ENCODE data around the gene HLA-DPB1. TPM values are rescaled to one million over a fixed set of nuclear protein-coding genes. Genes with fewer than 3 reads are reported as not detected.

HLA-DPB1 gene
- not detected in 2 replicates for total RNA-seq (2014; rRNA removed; shearing (Covaris generic))

DNA sequence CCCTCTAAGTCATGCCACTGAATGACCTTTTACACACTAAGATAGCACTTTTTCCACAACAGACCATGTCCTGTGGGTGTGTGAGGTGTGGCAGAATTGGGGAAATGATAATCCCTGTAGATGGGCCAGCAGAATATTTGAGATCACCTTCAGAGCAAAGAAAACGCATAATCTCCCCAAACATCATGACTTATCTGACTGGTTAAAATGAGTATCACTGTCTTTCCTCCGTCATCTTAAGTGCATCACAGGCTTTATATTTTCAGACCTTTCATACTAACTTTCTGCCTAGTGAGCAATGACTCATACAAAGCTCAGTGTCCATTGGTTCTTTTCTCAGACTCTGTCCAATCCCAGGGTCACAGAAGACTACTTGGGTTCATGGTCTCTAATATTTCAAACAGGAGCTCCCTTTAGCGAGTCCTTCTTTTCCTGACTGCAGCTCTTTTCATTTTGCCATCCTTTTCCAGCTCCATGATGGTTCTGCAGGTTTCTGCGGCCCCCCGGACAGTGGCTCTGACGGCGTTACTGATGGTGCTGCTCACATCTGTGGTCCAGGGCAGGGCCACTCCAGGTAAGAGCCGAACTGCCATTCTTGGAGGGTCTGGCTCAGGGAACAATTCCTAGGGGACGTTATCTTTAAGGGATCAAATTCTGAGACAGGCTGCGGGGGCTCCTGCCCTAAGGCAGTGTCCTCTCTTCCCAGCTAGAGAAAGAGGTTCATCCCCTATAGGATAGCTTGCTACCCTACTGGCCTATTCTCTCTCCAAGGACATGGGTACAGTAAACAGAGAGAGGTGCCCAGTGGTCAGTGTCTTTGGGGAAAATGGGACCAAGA, at the start of gene HLA-DPB1:
Gene HLA-DPB1, plus strand, starts transcription at position 423 of the 838 bp plus-strand sequence. Its CDS starts 52 bp downstream, at position 475.
- Histone ChIP-seq H3K27ac (no peak within 1 kb of the TSS), H3K36me3 (no peaks in the 10 kb centered on the region), H3K27me3 (no peaks in the 10 kb centered on the region; the same call in none of the 2 replicates), H3K9me3 (replicated peaks) (no peaks in the 10 kb centered on the region), H3K4me1 (no peaks in the 10 kb centered on the region), H3K4me3 (no peak within 1 kb of the TSS)
- peak in 1 of 2 experiments; percentile 48 for DNase-seq

DNA sequence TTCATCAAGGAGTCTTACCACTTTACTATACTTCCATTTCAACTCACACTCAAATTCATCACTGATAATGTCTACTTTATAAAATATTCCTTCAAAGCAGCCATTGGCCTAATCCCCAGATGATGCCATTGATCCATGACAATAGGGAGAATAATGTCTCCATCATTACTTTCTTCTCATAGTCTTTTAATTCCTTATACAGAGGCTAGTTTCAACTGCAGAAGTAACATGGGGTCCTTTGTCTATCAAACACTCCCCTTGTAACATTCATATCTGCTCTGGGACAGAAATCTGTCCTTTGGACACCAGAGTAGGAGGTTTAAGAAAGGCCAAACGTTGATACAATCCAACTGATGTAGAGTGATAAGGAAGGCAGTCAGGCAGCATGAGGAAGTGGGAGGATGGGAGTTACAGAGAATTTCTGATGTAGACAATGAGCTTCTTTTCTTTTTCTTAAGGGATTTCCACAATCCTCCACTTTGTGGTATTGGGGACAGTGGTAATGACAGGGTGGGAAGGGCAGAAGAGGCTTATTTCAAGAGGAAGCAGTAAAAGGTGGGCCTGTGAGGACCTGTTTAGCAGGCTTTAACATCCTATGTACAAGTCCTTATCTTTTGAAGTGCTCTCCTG, 47.5 kb upstream of the HLA-DPB1 start:
- Histone ChIP-seq H3K27ac (no peak overlapping the region), H3K4me3 (no peak overlapping the region), H3K4me1 (no peaks in the 10 kb centered on the region), H3K36me3 (no peaks in the 10 kb centered on the region), H3K9me3 (replicated peaks) (no peaks in the 10 kb centered on the region), H3K27me3 (0 out of 2 replicates have a peak, but pooled peaks cover 3% of the 10 kb centered on the region)
- no peak for DNase-seq

DNA sequence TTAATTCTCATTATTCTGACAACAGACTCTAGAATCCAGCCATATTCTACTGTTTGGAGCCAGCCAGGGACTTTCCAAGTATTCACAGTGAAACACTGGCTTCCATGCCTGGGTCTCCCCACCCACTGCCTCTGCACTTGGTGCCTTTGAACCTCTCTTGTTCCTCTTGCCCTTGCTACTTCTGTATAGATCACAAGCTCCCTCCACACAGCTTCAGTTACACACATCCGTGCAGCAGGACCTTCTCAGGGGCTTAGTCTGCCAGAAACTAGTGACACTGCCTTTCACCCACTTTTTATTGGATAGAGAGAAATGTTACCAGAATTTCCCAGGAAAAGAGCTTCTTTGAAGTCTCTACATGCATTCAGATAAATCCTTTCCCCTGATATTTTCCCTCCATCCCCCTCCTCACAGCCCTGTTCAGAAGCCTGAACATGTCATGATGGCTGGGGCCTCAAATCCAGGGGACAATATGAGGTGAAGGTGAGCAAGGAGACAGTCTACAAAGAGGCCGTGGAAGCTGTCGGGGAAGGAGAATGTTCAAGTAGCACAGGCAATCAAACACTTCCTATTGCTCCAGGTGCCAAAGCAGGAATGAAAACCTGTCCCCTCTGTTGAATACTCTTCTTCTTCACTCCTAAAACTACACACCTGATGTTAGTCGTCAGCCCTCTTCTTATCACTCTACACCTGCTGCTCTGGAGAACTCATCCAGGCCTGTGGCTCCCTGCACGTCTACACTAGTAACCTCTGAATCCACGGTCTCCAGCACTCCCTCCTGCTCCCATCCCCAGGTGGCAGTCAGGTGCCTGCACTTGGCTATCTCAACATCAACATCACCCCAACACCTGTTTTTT, 46.2 kb upstream of the HLA-DPB1 start:
- Histone ChIP-seq H3K36me3 (no peaks in the 10 kb centered on the region), H3K9me3 (replicated peaks) (no peaks in the 10 kb centered on the region), H3K27ac (no peak overlapping the region), H3K4me1 (no peaks in the 10 kb centered on the region), H3K27me3 (0 out of 2 replicates have a peak, but pooled peaks cover 3% of the 10 kb centered on the region), H3K4me3 (no peak overlapping the region)
- DNase-seq, result no peak

DNA sequence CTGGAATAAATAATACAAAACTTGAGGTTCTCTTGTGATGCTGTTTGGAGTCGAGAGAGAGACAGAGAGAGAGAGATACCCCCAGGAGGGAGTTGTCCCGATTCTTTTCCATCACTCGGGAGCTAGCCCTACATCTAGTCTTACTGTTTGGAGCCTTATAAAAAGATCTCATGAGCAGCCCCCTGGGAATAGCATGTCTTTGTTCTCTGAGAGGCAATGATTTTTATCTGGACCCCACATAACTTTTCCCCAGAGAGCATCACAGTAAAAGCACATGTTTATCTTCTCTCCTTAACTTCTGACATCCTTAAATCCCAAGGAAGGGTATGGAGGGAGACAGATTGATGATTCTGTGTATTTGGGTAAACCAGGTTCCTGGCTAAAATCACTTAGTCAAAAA, 45.5 kb upstream of the HLA-DPB1 start:
- no peak overlapping the region for H3K4me3 ChIP-seq
- H3K4me1 ChIP-seq, result no peaks in the 10 kb centered on the region
- no peaks in the 10 kb centered on the region for H3K9me3 ChIP-seq (replicated peaks)
- H3K36me3 ChIP-seq, result no peaks in the 10 kb centered on the region
- no peak overlapping the region for H3K27ac ChIP-seq
- H3K27me3 ChIP-seq, result 0 out of 2 replicates have a peak, but pooled peaks cover 3% of the 10 kb centered on the region
- DNase-seq, result no peak

DNA sequence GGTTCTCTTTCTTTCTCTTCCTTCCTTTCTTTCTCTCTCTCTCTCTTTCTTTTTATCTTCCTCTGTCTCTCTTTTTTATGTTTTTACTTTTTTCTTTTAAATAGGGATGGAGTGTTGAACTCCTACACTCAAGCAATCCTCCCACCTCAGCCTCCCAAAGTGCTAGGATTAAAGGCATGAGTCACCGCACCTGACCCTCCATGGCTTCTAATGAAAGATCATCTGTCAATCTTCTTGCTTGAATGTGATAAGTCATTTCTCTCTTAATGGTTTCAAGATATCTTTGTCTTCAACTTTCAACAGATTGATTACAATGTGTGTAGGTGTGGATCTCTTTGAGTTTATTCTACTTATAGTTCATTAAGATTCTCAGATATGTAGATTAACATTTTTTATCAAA, 41.2 kb upstream of the HLA-DPB1 start:
- no peaks in the 10 kb centered on the region for H3K36me3 ChIP-seq
- no peaks in the 10 kb centered on the region for H3K4me1 ChIP-seq
- no peak overlapping the region for H3K4me3 ChIP-seq
- no peak overlapping the region for H3K27ac ChIP-seq
- H3K27me3 ChIP-seq, result 0 out of 2 replicates have a peak, but pooled peaks cover 3% of the 10 kb centered on the region
- no peaks in the 10 kb centered on the region for H3K9me3 ChIP-seq (replicated peaks)
- no peak for DNase-seq

DNA sequence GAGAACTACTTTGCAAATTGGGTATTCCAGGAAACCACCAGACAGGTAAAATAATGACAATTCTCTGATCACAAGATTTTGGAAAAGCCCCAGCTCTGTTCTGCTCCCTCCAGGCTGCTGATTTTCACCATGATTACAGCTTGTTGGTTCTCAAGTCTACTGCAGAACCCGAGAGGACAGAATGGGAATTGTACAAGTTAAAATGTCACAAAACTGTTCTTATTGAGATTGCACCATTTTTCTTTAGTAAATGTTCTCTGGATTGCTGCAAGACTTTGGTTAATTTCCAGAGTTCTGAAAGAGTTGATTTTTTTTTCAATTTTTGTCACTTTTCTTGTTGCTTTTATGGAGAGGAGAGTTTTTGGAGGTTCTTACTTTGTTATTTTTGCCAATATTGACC, 39.3 kb upstream of the HLA-DPB1 start:
- DNase-seq, result no peak
- Histone ChIP-seq H3K27me3 (peaks cover 5% of the 10 kb centered on the region; the same call in 1 of the 2 replicates), H3K36me3 (no peaks in the 10 kb centered on the region), H3K27ac (no peak overlapping the region), H3K4me3 (no peak overlapping the region), H3K4me1 (no peaks in the 10 kb centered on the region), H3K9me3 (replicated peaks) (no peaks in the 10 kb centered on the region)

DNA sequence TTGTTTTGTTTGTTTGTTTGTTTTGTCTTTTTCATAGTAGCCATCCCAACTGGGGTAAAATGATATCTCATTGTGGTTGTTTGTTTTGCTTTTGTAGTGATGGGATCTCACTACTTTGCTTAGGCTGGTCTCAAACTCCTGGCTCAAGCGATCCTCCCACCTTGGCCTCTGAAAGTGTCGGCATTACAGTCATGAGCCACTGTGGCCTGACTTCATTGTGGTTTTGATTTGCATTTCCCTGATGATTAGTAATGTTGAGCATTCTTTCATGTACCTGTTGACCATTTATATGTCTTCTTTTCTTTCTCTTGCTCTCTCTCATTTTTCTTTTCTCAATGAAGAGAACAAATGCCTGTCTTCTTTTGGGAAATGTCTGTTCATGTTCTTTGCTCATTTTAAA, 35.6 kb upstream of the HLA-DPB1 start:
- Histone ChIP-seq H3K9me3 (replicated peaks) (no peaks in the 10 kb centered on the region), H3K4me1 (no peaks in the 10 kb centered on the region), H3K4me3 (no peak overlapping the region), H3K36me3 (no peaks in the 10 kb centered on the region), H3K27ac (no peak overlapping the region), H3K27me3 (peaks cover 2% of the 10 kb centered on the region; the same call in 1 of the 2 replicates)
- no peak for DNase-seq

DNA sequence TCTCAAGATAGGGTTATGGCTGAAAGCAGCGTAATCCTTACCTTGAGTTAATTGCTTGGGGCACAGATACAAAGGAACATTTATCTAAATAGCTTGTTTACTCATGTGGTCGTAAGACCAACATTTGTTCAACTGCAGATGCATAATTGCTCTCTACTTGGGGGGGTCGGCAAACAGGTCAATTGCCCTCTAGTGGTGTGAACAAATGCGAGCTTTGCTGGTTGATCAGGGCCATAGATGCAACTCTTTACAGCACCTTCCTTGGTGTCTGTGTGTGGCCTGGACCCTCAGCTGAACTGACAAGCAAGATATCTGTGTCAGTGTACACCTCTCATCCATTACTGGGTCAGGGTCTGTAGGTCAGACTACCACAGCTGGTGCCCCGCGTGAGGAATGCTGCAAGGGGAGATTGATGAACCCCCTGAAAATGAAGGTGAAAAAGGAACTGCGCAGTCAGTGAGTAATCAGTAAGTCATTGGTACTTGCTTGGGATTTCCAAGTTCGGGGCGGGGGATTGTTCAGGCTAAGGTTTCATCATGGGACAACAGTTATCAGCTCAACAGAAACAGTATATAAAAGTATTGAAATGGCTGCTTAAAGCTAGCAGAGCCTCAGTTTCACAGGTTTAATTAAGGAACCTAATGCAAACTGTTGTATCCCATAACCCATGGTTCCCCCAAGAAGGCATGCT, 26.3 kb upstream of the HLA-DPB1 start:
- H3K27ac ChIP-seq, result peak overlapping the region; percentile 78; the same call in 1 of the 2 replicates
- no peaks in the 10 kb centered on the region for H3K36me3 ChIP-seq
- peaks cover 12% of the 10 kb centered on the region for H3K4me1 ChIP-seq
- 0 out of 2 replicates have a peak, but pooled peaks cover 2% of the 10 kb centered on the region for H3K9me3 ChIP-seq (replicated peaks)
- H3K4me3 ChIP-seq, result no peak overlapping the region
- DNase-seq, result no peak
- H3K27me3 ChIP-seq, result no peaks in the 10 kb centered on the region

DNA sequence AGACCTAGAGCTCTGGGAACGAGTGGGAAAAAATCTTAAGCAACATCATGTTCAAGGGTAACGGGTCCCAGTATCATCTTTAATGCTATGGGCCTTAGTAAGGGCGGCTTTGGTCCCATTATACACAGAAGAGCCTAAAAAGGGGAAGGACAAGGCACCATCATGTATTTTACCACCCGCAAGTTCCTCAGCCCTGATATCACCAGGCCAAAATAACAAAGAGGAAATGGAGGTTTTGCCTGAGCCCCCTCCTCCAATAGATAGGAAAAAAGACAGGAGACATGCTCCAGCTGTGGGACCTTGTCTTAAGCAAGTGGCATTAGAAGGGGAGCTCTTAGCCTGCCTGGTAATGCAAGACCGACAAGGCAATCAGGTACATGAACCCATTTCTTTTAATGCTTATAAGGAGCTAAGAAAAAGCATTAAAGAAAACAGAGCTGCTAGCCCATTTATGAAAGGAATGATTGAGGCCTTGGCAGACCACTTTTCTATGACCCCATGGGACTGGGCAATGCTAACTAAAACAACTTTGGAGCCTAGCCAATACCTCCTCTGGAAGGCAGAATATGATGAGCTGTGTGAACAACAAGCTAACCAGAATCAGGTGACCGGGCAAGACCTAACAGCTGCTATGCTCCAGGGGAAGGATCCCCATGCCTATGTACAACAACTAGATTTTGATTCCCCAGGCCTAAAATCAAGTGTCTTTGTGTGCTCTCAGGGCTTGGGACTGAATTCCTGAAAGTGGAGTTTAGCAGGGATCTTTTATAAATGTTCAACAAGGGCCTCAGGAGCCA, 25.6 kb upstream of the HLA-DPB1 start:
- Histone ChIP-seq H3K27me3 (no peaks in the 10 kb centered on the region), H3K4me3 (no peak overlapping the region), H3K9me3 (replicated peaks) (0 out of 2 replicates have a peak, but pooled peaks cover 2% of the 10 kb centered on the region), H3K27ac (peak overlapping the region; percentile 78), H3K36me3 (no peaks in the 10 kb centered on the region), H3K4me1 (peaks cover 12% of the 10 kb centered on the region)
- peak; percentile 73 to 86 for DNase-seq

DNA sequence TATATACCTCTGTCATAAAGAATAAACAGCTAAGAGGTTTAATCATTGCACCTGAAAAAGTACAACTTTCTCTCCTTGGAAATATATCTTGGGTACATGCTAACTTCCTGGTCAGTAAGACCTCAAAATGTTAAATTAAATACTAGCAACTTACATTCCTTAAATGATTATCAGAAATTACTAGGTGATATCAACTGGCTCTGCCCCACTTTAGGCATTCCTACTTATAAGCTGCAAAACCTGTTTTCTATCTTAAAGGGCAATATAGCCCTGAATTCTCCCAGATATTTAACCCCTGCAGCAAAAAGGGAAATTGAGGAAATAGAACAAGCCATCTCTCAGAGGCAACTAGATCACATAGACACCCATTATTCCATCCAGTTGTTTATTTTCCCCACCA, 23.2 kb upstream of the HLA-DPB1 start:
- H3K4me3 ChIP-seq, result no peak overlapping the region
- H3K27me3 ChIP-seq, result no peaks in the 10 kb centered on the region
- 0 out of 2 replicates have a peak, but pooled peaks cover 2% of the 10 kb centered on the region for H3K9me3 ChIP-seq (replicated peaks)
- H3K4me1 ChIP-seq, result peaks cover 12% of the 10 kb centered on the region
- no peaks in the 10 kb centered on the region for H3K36me3 ChIP-seq
- DNase-seq, result no peak
- H3K27ac ChIP-seq, result no peak overlapping the region

DNA sequence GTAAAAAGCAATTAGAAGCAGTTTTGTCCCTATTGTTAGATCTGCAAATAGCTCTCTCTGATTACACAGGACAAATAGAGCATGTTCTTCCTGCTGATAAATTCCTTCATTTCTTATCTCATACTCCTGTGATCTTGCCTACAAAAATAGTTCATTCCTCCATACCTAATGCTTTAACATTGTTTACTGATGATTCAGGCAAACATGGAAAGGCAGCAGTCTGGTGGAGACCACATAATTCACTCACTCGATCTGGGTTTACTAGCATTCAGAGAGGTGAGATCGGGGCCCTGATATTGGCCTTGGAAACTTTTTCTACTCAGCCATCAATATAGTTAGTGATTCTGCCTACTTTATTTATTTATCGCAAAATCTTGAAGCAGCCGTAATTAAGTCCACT, 22.6 kb upstream of the HLA-DPB1 start:
- H3K4me1 ChIP-seq, result peaks cover 12% of the 10 kb centered on the region
- H3K4me3 ChIP-seq, result no peak overlapping the region
- no peaks in the 10 kb centered on the region for H3K36me3 ChIP-seq
- no peak overlapping the region for H3K27ac ChIP-seq
- H3K9me3 ChIP-seq (replicated peaks), result 0 out of 2 replicates have a peak, but pooled peaks cover 2% of the 10 kb centered on the region
- H3K27me3 ChIP-seq, result no peaks in the 10 kb centered on the region
- no peak for DNase-seq

DNA sequence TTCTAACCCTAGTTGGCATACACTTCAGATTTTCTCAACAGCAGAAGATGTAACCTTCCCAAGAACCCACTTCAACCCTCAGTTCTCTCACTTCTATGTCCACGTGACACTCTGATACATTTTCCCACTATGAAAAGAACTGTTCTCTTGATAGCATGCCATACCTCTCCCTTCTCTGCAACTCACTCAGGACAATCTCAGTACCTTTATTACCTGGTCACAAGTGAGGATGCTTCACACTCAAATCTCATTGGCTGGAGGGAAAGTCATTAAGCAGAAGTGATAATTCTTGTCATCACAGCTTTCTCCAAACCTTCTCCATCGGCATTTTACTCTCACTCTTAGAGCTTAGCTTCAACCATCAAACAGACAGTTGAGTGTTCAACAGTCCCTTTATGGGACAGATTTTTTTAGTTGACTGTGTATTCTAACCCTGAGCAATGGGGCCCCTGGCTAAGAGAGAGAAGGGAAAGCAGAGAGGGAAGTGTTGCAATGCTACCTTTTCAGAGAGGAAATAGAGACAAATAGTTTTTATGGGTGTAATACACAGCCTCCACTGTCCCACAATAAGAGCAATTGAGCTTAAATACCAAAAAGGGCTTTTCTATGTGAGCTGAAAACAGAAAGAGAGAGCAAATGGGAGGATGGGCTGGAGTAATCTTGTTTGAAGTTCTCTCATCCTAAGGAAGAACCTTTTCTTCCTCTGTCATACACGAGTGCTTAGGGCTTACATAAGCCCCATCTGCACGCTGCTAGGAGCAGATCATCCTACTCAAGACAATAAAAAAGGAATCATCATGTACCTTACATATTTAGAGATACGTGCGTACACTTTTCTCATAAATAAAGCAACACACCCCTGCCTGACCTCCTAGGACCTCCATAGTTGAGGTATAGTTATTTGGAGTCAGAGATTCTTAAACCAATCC, 18.3 kb upstream of the HLA-DPB1 start:
- Histone ChIP-seq H3K27ac (no peak overlapping the region), H3K27me3 (no peaks in the 10 kb centered on the region), H3K9me3 (replicated peaks) (0 out of 2 replicates have a peak, but pooled peaks cover 2% of the 10 kb centered on the region), H3K4me1 (peaks cover 3% of the 10 kb centered on the region; the same call in 1 of the 2 replicates), H3K36me3 (no peaks in the 10 kb centered on the region), H3K4me3 (no peak overlapping the region)
- no peak for DNase-seq

Measured in SJCRH30 (cell line).